HG03432 (cell line): ENCODE data around the gene SUMF2.
A peak's percentile ranks its signal among the peaks of the same experiment; 100 is the strongest.
"Not testable (repeated sequence)": the region's sequence is repeated elsewhere in the genome, so short reads cannot be mapped to it uniquely, and the experiment has no call there.

ENCODE experiments used
- ATAC-seq: cut with Tn5 transposase; IDR thresholded peaks from one replicate; pipeline ENCODE4 v1.9.1; 2021; ENCODE audit warnings: mild to moderate bottlenecking, moderate library complexity; ENCODE audit not compliant: unreplicated experiment

Gene SUMF2

GRCh38 chr7:56063882-56064625 is at the start of gene SUMF2:
TSS of gene SUMF2 (plus strand) at chr7:56064286. CDS start at chr7:56064312, 26 bp downstream.
- peak; percentile 92 for ATAC-seq

GRCh38 chr7:56017015-56017414 is 47.1 kb upstream of the SUMF2 start:
- ATAC-seq = not testable (repeated sequence)

GRCh38 chr7:56019501-56019900 is 44.6 kb upstream of the SUMF2 start:
- ATAC-seq = no peak

GRCh38 chr7:56023500-56023899 is 40.6 kb upstream of the SUMF2 start:
- no peak for ATAC-seq

GRCh38 chr7:56026538-56026937 is 37.5 kb upstream of the SUMF2 start:
- no peak for ATAC-seq

- ATAC-seq = no peak
Observed at GRCh38 chr7:56028942-56029630, 35.0 kb upstream of the SUMF2 start.

- no peak for ATAC-seq
Observed at GRCh38 chr7:56030340-56030739, 33.7 kb upstream of the SUMF2 start.

GRCh38 chr7:56031556-56031955 is 32.5 kb upstream of the SUMF2 start:
- not testable (repeated sequence) for ATAC-seq

- not testable (repeated sequence) for ATAC-seq
Observed at GRCh38 chr7:56032578-56032977, 31.5 kb upstream of the SUMF2 start.

GRCh38 chr7:56033671-56034432 is 30.2 kb upstream of the SUMF2 start:
- ATAC-seq = peak; percentile 99

- no peak for ATAC-seq
Observed at GRCh38 chr7:56040730-56041129, 23.4 kb upstream of the SUMF2 start.

GRCh38 chr7:56045758-56046157 is 18.3 kb upstream of the SUMF2 start:
- not testable (repeated sequence) for ATAC-seq

- no peak for ATAC-seq
Observed at GRCh38 chr7:56046721-56047445, 17.2 kb upstream of the SUMF2 start.

- not testable (repeated sequence) for ATAC-seq
Observed at GRCh38 chr7:56047446-56048116, 16.5 kb upstream of the SUMF2 start.

- ATAC-seq = no peak
Observed at GRCh38 chr7:56048245-56048644, 15.8 kb upstream of the SUMF2 start.

GRCh38 chr7:56048763-56049162 is 15.3 kb upstream of the SUMF2 start:
- ATAC-seq = not testable (repeated sequence)

GRCh38 chr7:56051053-56051338 is 13.1 kb upstream of the SUMF2 start:
- ATAC-seq = no peak

GRCh38 chr7:56051339-56052191 is 12.5 kb upstream of the SUMF2 start, which contains the start of the genes CCT6A and PSPH:
TSS of gene CCT6A (plus strand) at chr7:56051765. CDS start at chr7:56051849, 84 bp downstream.
TSS of gene PSPH (minus strand) at chr7:56051444. CDS start at chr7:56021212, 30,232 bp downstream.
- ATAC-seq = peak; percentile 97

- ATAC-seq = no peak
Observed at GRCh38 chr7:56053379-56053778, 10.7 kb upstream of the SUMF2 start.
